IPS-20b (cell line): Measurements from ENCODE around the gene ZSCAN21.
A peak's percentile ranks its signal among the peaks of the same experiment; 100 is the strongest.

Experiments used
- H3K27ac ChIP-seq: one replicate; pipeline ENCODE4 v1.5.1; 2013; ENCODE audit warnings: low read length
- H3K27me3 ChIP-seq: 2 replicates; pipeline ENCODE4 v1.6.1; 2013; ENCODE audit warnings: mild to moderate bottlenecking, low read length, inconsistent platforms; ENCODE audit not compliant: insufficient read depth
- H3K36me3 ChIP-seq: 2 replicates; pipeline ENCODE4 v1.6.1; 2013; ENCODE audit warnings: low read depth, mild to moderate bottlenecking, inconsistent platforms, low read length, moderate library complexity; ENCODE audit not compliant: insufficient read depth
- H3K4me1 ChIP-seq: 2 replicates; pipeline ENCODE4 v1.6.1; 2013; ENCODE audit warnings: mild to moderate bottlenecking, control low read depth, inconsistent platforms, low read length, moderate library complexity; ENCODE audit not compliant: insufficient read depth
- H3K4me3 ChIP-seq: 2 replicates; pipeline ENCODE4 v1.5.1; 2013; ENCODE audit warnings: mild to moderate bottlenecking, low read length, inconsistent platforms
- H3K9ac ChIP-seq: 2 replicates; pipeline ENCODE4 v1.6.1; 2013; ENCODE audit warnings: low read depth, mild to moderate bottlenecking, inconsistent platforms, low read length, moderate library complexity
- H3K9me3 ChIP-seq: 2 replicates; pipeline ENCODE4 v1.6.1; 2013; ENCODE audit warnings: mild to moderate bottlenecking, low read depth, low read length, inconsistent platforms; ENCODE audit not compliant: insufficient read depth

Gene ZSCAN21

GRCh38 chr7:100015232-100016214 lies 34.1 kb upstream of the ZSCAN21 start, which contains the start of gene ZKSCAN1:
ZKSCAN1 (plus strand) TSS chr7:100015596; CDS start chr7:100023507, 7,911 bp downstream.
- peak within 1 kb of the TSS; percentile 60 for H3K27ac ChIP-seq
- no peaks in the 10 kb centered on the region for H3K9me3 ChIP-seq
- H3K27me3 ChIP-seq: no peaks in the 10 kb centered on the region
- H3K9ac ChIP-seq: peak within 1 kb of the TSS; percentile 97
- H3K36me3 ChIP-seq: peaks cover 3% of the 10 kb centered on the region; the same call in 1 of the 2 replicates
- H3K4me1 ChIP-seq: peaks cover 4% of the 10 kb centered on the region; the same call in 1 of the 2 replicates
- H3K4me3 ChIP-seq: peak within 1 kb of the TSS; percentile 93

- H3K9me3 ChIP-seq: no peaks in the 10 kb centered on the region
- peak overlapping the region; percentile 93 for H3K4me3 ChIP-seq
- peaks cover 4% of the 10 kb centered on the region; the same call in 1 of the 2 replicates for H3K4me1 ChIP-seq
- H3K27me3 ChIP-seq: no peaks in the 10 kb centered on the region
- peak overlapping the region; percentile 97 for H3K9ac ChIP-seq
- H3K27ac ChIP-seq: peak overlapping the region; percentile 60
- peaks cover 3% of the 10 kb centered on the region; the same call in 1 of the 2 replicates for H3K36me3 ChIP-seq
Observed at GRCh38 chr7:100016215-100016901, 33.2 kb upstream of the ZSCAN21 start.

- no peaks in the 10 kb centered on the region for H3K9me3 ChIP-seq
- H3K4me1 ChIP-seq: peaks cover 4% of the 10 kb centered on the region; the same call in 1 of the 2 replicates
- no peak overlapping the region for H3K9ac ChIP-seq
- no peak overlapping the region for H3K27ac ChIP-seq
- peaks cover 6% of the 10 kb centered on the region; the same call in 1 of the 2 replicates for H3K36me3 ChIP-seq
- no peaks in the 10 kb centered on the region for H3K27me3 ChIP-seq
- no peak overlapping the region for H3K4me3 ChIP-seq
Observed at GRCh38 chr7:100017300-100017699, 32.3 kb upstream of the ZSCAN21 start.

- Histone ChIP-seq H3K4me1 (peaks cover 4% of the 10 kb centered on the region; the same call in 1 of the 2 replicates), H3K36me3 (peaks cover 12% of the 10 kb centered on the region; the same call in 1 of the 2 replicates), H3K9ac (no peak overlapping the region), H3K4me3 (no peak overlapping the region), H3K9me3 (no peaks in the 10 kb centered on the region), H3K27ac (no peak overlapping the region), H3K27me3 (no peaks in the 10 kb centered on the region)
Observed at GRCh38 chr7:100017875-100018274, 31.7 kb upstream of the ZSCAN21 start.

- Histone ChIP-seq H3K4me3 (no peak overlapping the region), H3K27ac (no peak overlapping the region), H3K4me1 (peaks cover 4% of the 10 kb centered on the region; the same call in 1 of the 2 replicates), H3K27me3 (no peaks in the 10 kb centered on the region), H3K36me3 (peaks cover 32% of the 10 kb centered on the region), H3K9me3 (no peaks in the 10 kb centered on the region), H3K9ac (no peak overlapping the region)
Observed at GRCh38 chr7:100019908-100020307, 29.7 kb upstream of the ZSCAN21 start.

GRCh38 chr7:100021297-100021696 lies 28.3 kb upstream of the ZSCAN21 start:
- Histone ChIP-seq H3K36me3 (peaks cover 45% of the 10 kb centered on the region), H3K9me3 (no peaks in the 10 kb centered on the region), H3K9ac (no peak overlapping the region), H3K4me1 (peaks cover 4% of the 10 kb centered on the region; the same call in 1 of the 2 replicates), H3K27me3 (no peaks in the 10 kb centered on the region), H3K4me3 (no peak overlapping the region), H3K27ac (no peak overlapping the region)

GRCh38 chr7:100022621-100023020 lies 27.0 kb upstream of the ZSCAN21 start:
- peaks cover 56% of the 10 kb centered on the region for H3K36me3 ChIP-seq
- no peaks in the 10 kb centered on the region for H3K27me3 ChIP-seq
- no peak overlapping the region for H3K4me3 ChIP-seq
- no peak overlapping the region for H3K27ac ChIP-seq
- no peaks in the 10 kb centered on the region for H3K4me1 ChIP-seq
- H3K9ac ChIP-seq: no peak overlapping the region
- H3K9me3 ChIP-seq: no peaks in the 10 kb centered on the region

GRCh38 chr7:100023526-100023925 lies 26.0 kb upstream of the ZSCAN21 start:
- no peaks in the 10 kb centered on the region for H3K4me1 ChIP-seq
- H3K27me3 ChIP-seq: no peaks in the 10 kb centered on the region
- H3K27ac ChIP-seq: no peak overlapping the region
- no peak overlapping the region for H3K9ac ChIP-seq
- no peaks in the 10 kb centered on the region for H3K9me3 ChIP-seq
- H3K36me3 ChIP-seq: peaks cover 62% of the 10 kb centered on the region
- H3K4me3 ChIP-seq: no peak overlapping the region

- H3K9me3 ChIP-seq: no peaks in the 10 kb centered on the region
- H3K36me3 ChIP-seq: peaks cover 65% of the 10 kb centered on the region
- H3K27me3 ChIP-seq: no peaks in the 10 kb centered on the region
- no peak overlapping the region for H3K4me3 ChIP-seq
- no peak overlapping the region for H3K27ac ChIP-seq
- H3K9ac ChIP-seq: no peak overlapping the region
- no peaks in the 10 kb centered on the region for H3K4me1 ChIP-seq
Observed at GRCh38 chr7:100024020-100024619, 25.5 kb upstream of the ZSCAN21 start.

GRCh38 chr7:100027197-100027596 lies 22.4 kb upstream of the ZSCAN21 start:
- Histone ChIP-seq H3K27ac (no peak overlapping the region), H3K27me3 (no peaks in the 10 kb centered on the region), H3K9me3 (no peaks in the 10 kb centered on the region), H3K4me1 (no peaks in the 10 kb centered on the region), H3K9ac (no peak overlapping the region), H3K36me3 (peaks cover 91% of the 10 kb centered on the region), H3K4me3 (no peak overlapping the region)

GRCh38 chr7:100029596-100029995 lies 20.0 kb upstream of the ZSCAN21 start:
- no peak overlapping the region for H3K9ac ChIP-seq
- H3K27me3 ChIP-seq: no peaks in the 10 kb centered on the region
- H3K27ac ChIP-seq: no peak overlapping the region
- H3K36me3 ChIP-seq: peaks cover 85% of the 10 kb centered on the region
- no peaks in the 10 kb centered on the region for H3K9me3 ChIP-seq
- H3K4me3 ChIP-seq: no peak overlapping the region
- no peaks in the 10 kb centered on the region for H3K4me1 ChIP-seq
